GM12878 (cell line): ENCODE results near the gene ZNF530. TPM values are rescaled to one million over a fixed set of nuclear protein-coding genes. Genes with fewer than 3 reads are reported as not detected.
A peak's percentile ranks its signal among the peaks of the same experiment; 100 is the strongest.

Experiments used
- ATAC-seq: fragments of 200-7000 bp; cut with Tn5 transposase; 3 replicates; pipeline ENCODE4 v1.9.1; 2020; ENCODE audit warnings: mild to moderate bottlenecking, moderate library complexity
- BruUV-seq: library from RNA; stranded (reverse); fragments of 400-500 nt; replicated peaks from 2 replicates; lab custom pipeline; 2021; lab: Mats Ljungman, UMichigan
- CTCF ChIA-PET: fragments of 300-600 bp; sonication (Branson Sonifier 250); formaldehyde crosslinking; extraction: SDS; loops from one replicate; lab custom pipeline; 2021; ENCODE audit warnings: inconsistent platforms; lab: Yijun Ruan, JAX
- POLR2A ChIA-PET: fragments of 350-600 bp; formaldehyde crosslinking; extraction: SDS; loops from one replicate; lab custom pipeline; 2021; ENCODE audit warnings: inconsistent platforms; lab: Charles Lee
- RAD21 ChIA-PET: fragments of 300-600 bp; sonication (Branson Sonifier 250); formaldehyde crosslinking; loops from one replicate; lab custom pipeline; 2023; ENCODE audit warnings: antibody characterized with exemption; ENCODE audit not compliant: unreplicated experiment; lab: Charles Lee
- SMC1A ChIA-PET: fragments of 300-600 bp; sonication (Branson Sonifier 250); formaldehyde crosslinking; loops from one replicate; lab custom pipeline; 2023; ENCODE audit not compliant: unreplicated experiment, uncharacterized antibody; lab: Charles Lee
- DNase-seq: peaks from one replicate; pipeline ENCODE4 v3.0.0-alpha.2; 2011; ENCODE audit warnings: low read depth, low spot score
- FAIRE-seq: peaks from 3 replicates; lab custom pipeline; 2011; peaks lifted over from hg19 to GRCh38; lab: Jason Lieb, UNC
- H2AFZ ChIP-seq: 2 replicates; pipeline ENCODE4 v1.6.0; 2011; ENCODE audit warnings: low read depth, low read length, control low read depth; ENCODE audit not compliant: control insufficient read depth
- H3K27ac ChIP-seq: 2 replicates; pipeline ENCODE4 v1.5.1; 2011; ENCODE audit warnings: control low read depth; ENCODE audit not compliant: control insufficient read depth, insufficient read depth
- H3K27me3 ChIP-seq, 2 experiments: replicated peaks in 1 of 2; 2 replicates each; pipeline versions ENCODE4 v1.6.0 to v1.6.1; 2011; ENCODE audit warnings: low read length in 1 of 2; ENCODE audit not compliant: control insufficient read depth in 2 of 2, insufficient read depth in 2 of 2
- H3K36me3 ChIP-seq, 2 experiments: 2 replicates each; pipeline ENCODE4 v1.5.1; 2011; ENCODE audit warnings: low read length in 1 of 2; ENCODE audit not compliant: control insufficient read depth in 2 of 2, insufficient read depth in 2 of 2
- H3K4me1 ChIP-seq: 2 replicates; pipeline ENCODE4 v1.6.1; 2011; ENCODE audit warnings: mild to moderate bottlenecking, low read length, moderate library complexity, mixed read lengths; ENCODE audit not compliant: control insufficient read depth, insufficient read depth
- H3K4me2 ChIP-seq: 2 replicates; pipeline ENCODE4 v1.6.0; 2011; ENCODE audit warnings: control low read depth; ENCODE audit not compliant: control insufficient read depth, insufficient read depth
- H3K4me3 ChIP-seq: fragments of 200-600 bp; sonication (generic); 2 replicates; pipeline ENCODE4 v1.5.1; 2016
- H3K79me2 ChIP-seq: 2 replicates; pipeline ENCODE4 v1.6.0; 2011; ENCODE audit warnings: low read length; ENCODE audit not compliant: control insufficient read depth, insufficient read depth
- H3K9ac ChIP-seq: 2 replicates; pipeline ENCODE4 v1.8.0; 2011; ENCODE audit warnings: low read length, control low read depth, mixed read lengths; ENCODE audit not compliant: control insufficient read depth, insufficient read depth
- H3K9me3 ChIP-seq: replicated peaks from 3 replicates; pipeline ENCODE4 v1.5.1; 2011; ENCODE audit warnings: mild to moderate bottlenecking, low read length; ENCODE audit not compliant: control insufficient read depth, insufficient read depth
- H4K20me1 ChIP-seq: 2 replicates; pipeline ENCODE4 v1.6.0; 2011; ENCODE audit not compliant: control insufficient read depth, insufficient read depth
- CBX5 ChIP-seq: sonication (generic); IDR thresholded peaks from 2 replicates; pipeline ENCODE4 v1.6.1; 2016; ENCODE audit warnings: low read depth, moderate library complexity, mild to moderate bottlenecking, inconsistent platforms
- E2F8 ChIP-seq: fragments of 450-650 bp; IDR thresholded peaks from 2 replicates; pipeline ENCODE4 v1.6.1; 2018; ENCODE audit warnings: mild to moderate bottlenecking, low read depth, moderate library complexity; ENCODE audit not compliant: partially characterized antibody
- EED ChIP-seq: sonication (generic); IDR thresholded peaks from 2 replicates; pipeline ENCODE4 v1.6.1; 2016; ENCODE audit warnings: antibody characterized with exemption, low read depth
- KAT2A ChIP-seq: conservative IDR thresholded peaks from 2 replicates; pipeline ENCODE4 v1.6.1; 2011; ENCODE audit warnings: low read depth, low read length; ENCODE audit not compliant: control insufficient read depth
- KLF5 ChIP-seq: fragments of 450-650 bp; IDR thresholded peaks from 2 replicates; pipeline ENCODE4 v1.6.1; 2014; ENCODE audit warnings: mild to moderate bottlenecking; ENCODE audit not compliant: partially characterized antibody
- NR2C1 ChIP-seq: fragments of 450-650 bp; IDR thresholded peaks from 2 replicates; pipeline ENCODE4 v1.6.1; 2017; ENCODE audit warnings: antibody characterized with exemption, mild to moderate bottlenecking, moderate library complexity
- WGBS: methylation state at CpG from one replicate; pipeline ENCODE4 v1.1.6; 2016; ENCODE audit warnings: low lambda C conversion rate; ENCODE audit not compliant: insufficient replicate concordance, insufficient coverage; ENCODE audit errors: missing lambda C conversion rate; 5-methylcytosine and 5-hydroxymethylcytosine counted together
- in situ Hi-C: fragments of 300-500 bp; cut with MboI; formaldehyde crosslinking; loops from 9 replicates; pipeline ENCODE4 v1.14.3; 2018; ENCODE audit warnings: mixed read lengths
- intact Hi-C: fragments of 100-400 bp; cut with micrococcal nuclease; formaldehyde crosslinking; loops from one replicate; pipeline ENCODE4 v1.14.2; 2022; ENCODE audit not compliant: unreplicated experiment
- polyA plus RNA-seq, 11 experiments: library from polyadenylated mRNA; depleted of rRNA in 4 of 11; unstranded in 6 of 11; stranded (reverse) in 5 of 11; fragments of >200 nt; fragmentation: Nextera tagmentation in 4 of 11; fragmentation: Illumina TruSeq in 1 of 11; extraction: Ambion mirVana in 4 of 11; extraction: Trizol in 1 of 11; gene quantifications; 1 replicate in 1 of 11; 2 replicates in 10 of 11; pipeline versions ENCODE4 v1.2.1 to v1.2.3, GENCODE V29; 2011 to 2016; ENCODE audit warnings: inconsistent platforms in 2 of 11, missing spikeins in 2 of 11, low read depth in 1 of 11
- total RNA-seq, 4 experiments: library from RNA; depleted of rRNA in 3 of 4; stranded (reverse); fragments of >200 nt in 3 of 4; fragmentation: Illumina TruSeq in 1 of 4; extraction: Trizol in 1 of 4; gene quantifications; 2 replicates each; pipeline versions ENCODE4 v1.2.1 to v1.2.3, GENCODE V29; 2013 to 2021
- TF ChIP-seq, protein P1 (sequence below): IDR thresholded peaks from 2 replicates; pipeline ENCODE4 v1.6.1; 2011; ENCODE audit warnings: borderline replicate concordance, low read depth, mild to moderate bottlenecking, moderate library complexity, mixed read lengths, low read length; ENCODE audit not compliant: insufficient read depth; ENCODE audit errors: extremely low read length
- TF ChIP-seq, protein P2 (sequence below): fragments of 450-650 bp; IDR thresholded peaks from 2 replicates; pipeline ENCODE4 v1.6.1; 2017; ENCODE audit warnings: mild to moderate bottlenecking

Gene ZNF530
- total and polyA plus RNA-seq, 10 of the 15 experiments (the other 5 are each of a cell fraction or from before 2014, with no cell fraction given) = 1.9 to 9.3 (median 6.6) TPM

DNA sequence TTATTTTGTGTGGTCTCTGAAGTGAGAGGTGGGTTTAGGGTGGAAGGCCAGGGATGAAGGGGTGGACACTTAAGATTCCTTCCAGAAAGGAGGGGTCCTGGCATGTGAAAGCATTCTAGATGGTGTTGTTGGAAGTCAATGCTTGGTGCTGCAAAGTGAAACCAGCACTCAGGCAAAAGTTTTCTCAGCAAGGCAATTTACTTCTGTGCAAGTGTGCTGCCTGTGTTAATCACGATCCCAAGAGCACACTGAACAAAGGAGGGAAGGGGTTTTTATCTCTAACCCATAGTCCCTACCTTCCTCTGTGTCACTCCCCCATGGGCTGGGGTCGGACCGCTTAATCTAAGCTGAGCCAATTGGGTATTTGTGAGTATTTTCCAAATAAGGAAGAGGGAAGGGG is 15.7 kb downstream of the ZNF530 start:
- Histone ChIP-seq H3K79me2 (peaks cover 14% of the 10 kb centered on the region), H4K20me1 (no peaks in the 10 kb centered on the region), H3K4me1 (no peaks in the 10 kb centered on the region), H3K9me3 (peaks cover 60% of the 10 kb centered on the region), H3K4me2 (peak overlapping the region; percentile 79; the same call in 1 of the 2 replicates), H3K36me3 (peaks cover 6 to 23% of the 10 kb centered on the region in 2 experiments), H3K4me3 (peak overlapping the region; percentile 88; the same call in 1 of the 2 replicates), H3K9ac (no peak overlapping the region), H3K27me3 (no peaks in the 10 kb centered on the region), H3K27ac (no peak overlapping the region), H2AFZ (no peak overlapping the region)
- ATAC-seq = no peak
- DNase-seq = no peak
- in situ Hi-C loops = no loop called here
- BruUV-seq = no TSS peak
- no peak for FAIRE-seq
- ChIA-PET SMC1A (no interaction called here), POLR2A (no interaction called here), CTCF (no interaction called here), RAD21 (no interaction called here)
- WGBS = 93% methylated on average over 3 of the region's 3 CpGs
- TF ChIP-seq, protein P1, sequence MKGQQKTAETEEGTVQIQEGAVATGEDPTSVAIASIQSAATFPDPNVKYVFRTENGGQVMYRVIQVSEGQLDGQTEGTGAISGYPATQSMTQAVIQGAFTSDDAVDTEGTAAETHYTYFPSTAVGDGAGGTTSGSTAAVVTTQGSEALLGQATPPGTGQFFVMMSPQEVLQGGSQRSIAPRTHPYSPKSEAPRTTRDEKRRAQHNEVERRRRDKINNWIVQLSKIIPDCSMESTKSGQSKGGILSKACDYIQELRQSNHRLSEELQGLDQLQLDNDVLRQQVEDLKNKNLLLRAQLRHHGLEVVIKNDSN = no peak
- TF ChIP-seq, protein P2, sequence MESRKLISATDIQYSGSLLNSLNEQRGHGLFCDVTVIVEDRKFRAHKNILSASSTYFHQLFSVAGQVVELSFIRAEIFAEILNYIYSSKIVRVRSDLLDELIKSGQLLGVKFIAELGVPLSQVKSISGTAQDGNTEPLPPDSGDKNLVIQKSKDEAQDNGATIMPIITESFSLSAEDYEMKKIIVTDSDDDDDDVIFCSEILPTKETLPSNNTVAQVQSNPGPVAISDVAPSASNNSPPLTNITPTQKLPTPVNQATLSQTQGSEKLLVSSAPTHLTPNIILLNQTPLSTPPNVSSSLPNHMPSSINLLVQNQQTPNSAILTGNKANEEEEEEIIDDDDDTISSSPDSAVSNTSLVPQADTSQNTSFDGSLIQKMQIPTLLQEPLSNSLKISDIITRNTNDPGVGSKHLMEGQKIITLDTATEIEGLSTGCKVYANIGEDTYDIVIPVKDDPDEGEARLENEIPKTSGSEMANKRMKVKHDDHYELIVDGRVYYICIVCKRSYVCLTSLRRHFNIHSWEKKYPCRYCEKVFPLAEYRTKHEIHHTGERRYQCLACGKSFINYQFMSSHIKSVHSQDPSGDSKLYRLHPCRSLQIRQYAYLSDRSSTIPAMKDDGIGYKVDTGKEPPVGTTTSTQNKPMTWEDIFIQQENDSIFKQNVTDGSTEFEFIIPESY = no peak
- TF ChIP-seq NR2C1 = no peak
- TF ChIP-seq KLF5 = peak; percentile 94
- no peak for TF ChIP-seq EED
- TF ChIP-seq CBX5 = peak; percentile 98
- no peak for TF ChIP-seq KAT2A
- TF ChIP-seq E2F8 = no peak
- intact Hi-C loops = no loop called here
